Stimulated activated CD4-positive, alpha-beta T cell treated with anti-CD3 and anti-CD28 coated beads, Interleukin-12 subunit alpha, Interleukin-12 subunit beta, amount 100 ng/mL, for 48 hours (primary cell): ENCODE measurements around the gene ZNF709.
"Not testable (repeated sequence)": the region's sequence is repeated elsewhere in the genome, so short reads cannot be mapped to it uniquely, and the experiment has no call there.

Source experiments
- DNase-seq, 3 donors: peaks; one replicate each; pipeline ENCODE4 v3.0.0-alpha.2; 2020; ENCODE audit warnings: low read depth in 2 of 3, low spot score in 1 of 3

Gene ZNF709

GRCh38 chr19:12484371-12485051 lies at the start of gene ZNF709:
Gene ZNF709 (minus strand): TSS chr19:12484816. CDS start chr19:12484657, 159 bp downstream.
- peak; percentile 78 to 91 (median 80) for DNase-seq

GRCh38 chr19:12527034-12527836 lies 42.6 kb upstream of the ZNF709 start:
- DNase-seq = no peak

- DNase-seq = no peak
Measured at GRCh38 chr19:12526542-12526941, 41.9 kb upstream of the ZNF709 start.

GRCh38 chr19:12521996-12522395 lies 37.4 kb upstream of the ZNF709 start:
- peak in 1 of 3 donors; percentile 5 for DNase-seq

- DNase-seq = no peak
Measured at GRCh38 chr19:12513531-12514061, 29.0 kb upstream of the ZNF709 start.

- no peak for DNase-seq
Measured at GRCh38 chr19:12497032-12497431, 12.4 kb upstream of the ZNF709 start.

- no peak for DNase-seq
Measured at GRCh38 chr19:12496480-12496879, 11.9 kb upstream of the ZNF709 start.

- DNase-seq = peak; percentile 91 to 94 (median 92)
Measured at GRCh38 chr19:12495002-12495802, 10.6 kb upstream of the ZNF709 start.

GRCh38 chr19:12494260-12494860 lies 9.7 kb upstream of the ZNF709 start:
- DNase-seq = no peak

- not testable (repeated sequence) for DNase-seq
Measured at GRCh38 chr19:12486265-12486783, 1.7 kb upstream of the ZNF709 start.

GRCh38 chr19:12485571-12485970 lies 955 bp upstream of the ZNF709 start:
- no peak for DNase-seq

- no peak for DNase-seq
Measured at GRCh38 chr19:12485052-12485416, 418 bp upstream of the ZNF709 start.

GRCh38 chr19:12484011-12484370 lies 625 bp downstream of the ZNF709 start:
- no peak for DNase-seq

GRCh38 chr19:12482509-12482886 lies 2.1 kb downstream of the ZNF709 start:
- no peak for DNase-seq

- no peak for DNase-seq
Measured at GRCh38 chr19:12481781-12482508, 2.7 kb downstream of the ZNF709 start.

GRCh38 chr19:12478234-12478941 lies 6.2 kb downstream of the ZNF709 start:
- DNase-seq = no peak

GRCh38 chr19:12467651-12468050 lies 17.0 kb downstream of the ZNF709 start:
- not testable (repeated sequence) for DNase-seq

- no peak for DNase-seq
Measured at GRCh38 chr19:12465211-12465610, 19.4 kb downstream of the ZNF709 start.

- no peak for DNase-seq
Measured at GRCh38 chr19:12464769-12465168, 19.8 kb downstream of the ZNF709 start.

GRCh38 chr19:12464139-12464538 lies 20.5 kb downstream of the ZNF709 start:
- DNase-seq = not testable (repeated sequence)
